ENCODE results near the gene UPK3B.
"Not testable (repeated sequence)": the region's sequence is repeated elsewhere in the genome, so short reads cannot be mapped to it uniquely, and the experiment has no call there.

The UPK3B gene

DNA sequence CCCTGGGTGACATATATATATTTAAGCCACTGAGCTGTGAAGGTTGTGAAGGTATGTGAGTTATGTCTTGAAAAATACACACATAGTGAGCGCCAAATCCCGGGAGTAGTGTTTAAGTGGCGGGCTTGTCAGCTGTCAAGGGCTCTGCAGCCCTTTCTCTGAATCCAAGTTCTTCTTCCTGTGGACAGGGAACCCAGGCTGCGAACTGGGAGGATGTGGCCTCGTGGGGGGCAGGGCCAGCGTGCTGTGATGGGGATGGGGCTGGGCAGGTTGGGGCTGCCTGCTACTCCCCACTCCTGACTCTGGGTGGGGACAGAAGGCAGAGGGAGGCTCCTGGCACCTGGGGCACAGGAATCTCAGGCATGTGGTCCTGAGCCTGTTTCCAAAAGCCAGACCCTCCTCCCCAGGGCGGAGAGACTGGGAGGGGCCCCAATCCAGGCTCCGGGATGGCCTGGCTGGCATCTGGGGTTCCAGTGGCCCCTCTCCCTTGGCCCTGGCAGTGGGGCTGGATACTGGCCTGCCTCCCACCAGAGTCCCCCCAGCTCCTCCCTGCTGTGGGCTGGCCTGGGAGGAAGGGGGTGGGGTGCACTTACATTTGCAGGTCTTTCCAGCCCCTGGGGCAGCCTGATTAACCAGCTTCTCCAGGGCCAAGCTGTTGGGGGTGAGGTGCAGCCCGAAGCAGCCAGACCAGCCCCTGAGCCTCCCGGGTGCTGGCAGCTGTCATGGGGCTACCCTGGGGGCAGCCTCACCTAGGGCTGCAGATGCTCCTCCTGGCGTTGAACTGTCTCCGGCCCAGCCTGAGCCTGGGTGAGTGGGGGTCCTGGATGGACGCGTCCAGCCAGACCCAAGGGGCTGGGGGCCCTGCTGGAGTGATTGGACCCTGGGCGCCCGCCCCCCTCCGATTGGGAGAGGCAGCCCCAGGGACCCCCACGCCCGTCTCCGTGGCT, at the start of gene UPK3B:
UPK3B (plus strand) TSS at position 622 of the 947 bp plus-strand sequence; CDS start at position 723, 101 bp downstream.
- no peak within 1 kb of the TSS for H3K4me3 ChIP-seq (ENCODE audit: low read depth, low read length)

GRCh38 chr7:76460767-76461166, 49.6 kb upstream of the UPK3B start:
- not testable (repeated sequence) for H3K36me3 ChIP-seq (ENCODE audit: insufficient read depth, low read length); H3K4me1 ChIP-seq (ENCODE audit: control insufficient read depth, insufficient read depth, low read length, unreplicated experiment); H2AFZ ChIP-seq (ENCODE audit: low read length, unreplicated experiment); H3K79me2 ChIP-seq (ENCODE audit: control insufficient read depth, insufficient read depth, low read length, unreplicated experiment); H3K27me3 ChIP-seq (ENCODE audit: insufficient read depth, low read length); H3K27ac ChIP-seq (ENCODE audit: low read depth, low read length); H3K4me3 ChIP-seq (ENCODE audit: low read depth, low read length)

More for the DNA sequence above, at the start of gene UPK3B:
- Histone ChIP-seq H2AFZ (ENCODE audit: low read length, unreplicated experiment) (no peak within 1 kb of the TSS), H3K4me1 (ENCODE audit: control insufficient read depth, insufficient read depth, low read length, unreplicated experiment) (peaks cover 10% of the 10 kb centered on the region), H3K36me3 (ENCODE audit: insufficient read depth, low read length) (peaks cover 3% of the 10 kb centered on the region; the same call in 1 of the 2 replicates), H3K27ac (ENCODE audit: low read depth, low read length) (no peak within 1 kb of the TSS), H3K79me2 (ENCODE audit: control insufficient read depth, insufficient read depth, low read length, unreplicated experiment) (no peaks in the 10 kb centered on the region), H3K27me3 (ENCODE audit: insufficient read depth, low read length) (no peaks in the 10 kb centered on the region)

GRCh38 chr7:76461464-76462101, 48.8 kb upstream of the UPK3B start, which contains the start of gene DTX2:
TSS of gene DTX2 (plus strand) at chr7:76461709. CDS start at chr7:76480510, 18,801 bp downstream.
- not testable (repeated sequence) for H3K79me2 ChIP-seq (ENCODE audit: control insufficient read depth, insufficient read depth, low read length, unreplicated experiment); H3K27ac ChIP-seq (ENCODE audit: low read depth, low read length); H3K4me1 ChIP-seq (ENCODE audit: control insufficient read depth, insufficient read depth, low read length, unreplicated experiment); H3K27me3 ChIP-seq (ENCODE audit: insufficient read depth, low read length); H2AFZ ChIP-seq (ENCODE audit: low read length, unreplicated experiment); H3K36me3 ChIP-seq (ENCODE audit: insufficient read depth, low read length)
- peak within 1 kb of the TSS; percentile 68 for H3K4me3 ChIP-seq (ENCODE audit: low read depth, low read length)

- not testable (repeated sequence) for H3K4me3 ChIP-seq (ENCODE audit: low read depth, low read length); H3K4me1 ChIP-seq (ENCODE audit: control insufficient read depth, insufficient read depth, low read length, unreplicated experiment)
Measured at GRCh38 chr7:76462271-76462882, 48.0 kb upstream of the UPK3B start.

DNA sequence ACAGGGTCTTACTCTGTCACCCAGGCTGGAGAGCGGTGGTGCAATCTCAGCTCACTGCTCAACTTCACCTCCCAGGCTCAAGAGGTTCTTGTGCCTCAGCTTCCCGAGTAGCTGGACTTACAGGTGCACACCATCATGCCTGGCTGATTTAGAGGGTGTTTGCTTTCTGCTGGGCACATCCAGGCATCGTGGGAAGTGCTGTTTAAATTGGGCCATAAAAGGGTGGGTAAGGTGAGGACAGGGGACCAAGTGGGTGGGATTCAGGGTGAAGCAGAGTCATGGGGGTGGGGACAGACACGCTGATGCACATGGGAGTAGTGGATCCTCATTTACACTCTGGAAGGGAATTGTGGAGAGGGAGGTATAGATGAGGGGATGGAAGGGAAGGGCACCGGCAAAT, 45.4 kb upstream of the UPK3B start:
- H2AFZ ChIP-seq (ENCODE audit: low read length, unreplicated experiment); H3K79me2 ChIP-seq (ENCODE audit: control insufficient read depth, insufficient read depth, low read length, unreplicated experiment); H3K27ac ChIP-seq (ENCODE audit: low read depth, low read length); H3K36me3 ChIP-seq (ENCODE audit: insufficient read depth, low read length); H3K4me3 ChIP-seq (ENCODE audit: low read depth, low read length); H3K4me1 ChIP-seq (ENCODE audit: control insufficient read depth, insufficient read depth, low read length, unreplicated experiment); H3K27me3 ChIP-seq (ENCODE audit: insufficient read depth, low read length): not testable (repeated sequence)

More at GRCh38 chr7:76462271-76462882, 48.0 kb upstream of the UPK3B start:
- not testable (repeated sequence) for H3K36me3 ChIP-seq (ENCODE audit: insufficient read depth, low read length); H2AFZ ChIP-seq (ENCODE audit: low read length, unreplicated experiment); H3K27me3 ChIP-seq (ENCODE audit: insufficient read depth, low read length); H3K27ac ChIP-seq (ENCODE audit: low read depth, low read length); H3K79me2 ChIP-seq (ENCODE audit: control insufficient read depth, insufficient read depth, low read length, unreplicated experiment)

- H3K79me2 ChIP-seq (ENCODE audit: control insufficient read depth, insufficient read depth, low read length, unreplicated experiment); H3K36me3 ChIP-seq (ENCODE audit: insufficient read depth, low read length); H3K4me1 ChIP-seq (ENCODE audit: control insufficient read depth, insufficient read depth, low read length, unreplicated experiment); H3K27ac ChIP-seq (ENCODE audit: low read depth, low read length); H3K4me3 ChIP-seq (ENCODE audit: low read depth, low read length); H2AFZ ChIP-seq (ENCODE audit: low read length, unreplicated experiment); H3K27me3 ChIP-seq (ENCODE audit: insufficient read depth, low read length): not testable (repeated sequence)
Measured at GRCh38 chr7:76465950-76466349, 44.4 kb upstream of the UPK3B start.

GRCh38 chr7:76467743-76468404, 42.5 kb upstream of the UPK3B start:
- H3K27ac ChIP-seq (ENCODE audit: low read depth, low read length); H3K36me3 ChIP-seq (ENCODE audit: insufficient read depth, low read length); H3K4me3 ChIP-seq (ENCODE audit: low read depth, low read length); H2AFZ ChIP-seq (ENCODE audit: low read length, unreplicated experiment); H3K79me2 ChIP-seq (ENCODE audit: control insufficient read depth, insufficient read depth, low read length, unreplicated experiment); H3K27me3 ChIP-seq (ENCODE audit: insufficient read depth, low read length); H3K4me1 ChIP-seq (ENCODE audit: control insufficient read depth, insufficient read depth, low read length, unreplicated experiment): not testable (repeated sequence)

DNA sequence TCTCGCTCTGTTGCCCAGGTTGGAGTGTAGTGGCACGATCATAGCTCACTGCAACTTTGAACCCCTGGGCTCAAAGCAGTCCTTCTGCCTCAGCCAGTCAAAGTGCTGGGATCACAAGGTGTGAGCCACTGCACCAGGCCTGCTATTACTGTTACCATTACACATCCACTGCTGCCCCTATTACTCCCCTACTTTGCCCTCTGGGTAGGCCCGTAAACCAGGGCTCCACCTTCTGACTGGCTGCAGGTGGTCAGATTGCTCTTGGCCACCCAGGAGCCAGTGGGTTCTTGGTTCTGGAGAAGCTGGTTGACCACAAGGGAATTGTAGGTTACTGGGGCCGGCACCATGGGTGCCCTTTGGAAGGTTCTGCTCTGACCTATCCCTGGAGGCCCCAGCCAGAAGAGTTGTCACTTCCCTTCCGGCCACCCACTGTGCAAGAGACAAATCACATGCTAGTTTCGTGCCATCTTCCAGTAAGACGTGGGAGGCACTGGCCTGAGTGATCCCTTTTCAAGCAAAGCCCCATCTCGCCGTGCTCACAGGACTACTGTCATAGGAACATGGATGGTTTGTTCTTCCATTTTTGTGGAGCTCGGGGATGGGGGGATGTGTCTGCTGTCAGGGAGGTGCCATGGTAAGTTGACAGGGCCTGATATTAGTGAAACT, 38.7 kb upstream of the UPK3B start:
- H3K36me3 ChIP-seq (ENCODE audit: insufficient read depth, low read length); H2AFZ ChIP-seq (ENCODE audit: low read length, unreplicated experiment); H3K79me2 ChIP-seq (ENCODE audit: control insufficient read depth, insufficient read depth, low read length, unreplicated experiment); H3K4me3 ChIP-seq (ENCODE audit: low read depth, low read length); H3K27me3 ChIP-seq (ENCODE audit: insufficient read depth, low read length); H3K27ac ChIP-seq (ENCODE audit: low read depth, low read length); H3K4me1 ChIP-seq (ENCODE audit: control insufficient read depth, insufficient read depth, low read length, unreplicated experiment): not testable (repeated sequence)

GRCh38 chr7:76473097-76473496, 37.3 kb upstream of the UPK3B start:
- not testable (repeated sequence) for H3K79me2 ChIP-seq (ENCODE audit: control insufficient read depth, insufficient read depth, low read length, unreplicated experiment); H3K4me3 ChIP-seq (ENCODE audit: low read depth, low read length); H2AFZ ChIP-seq (ENCODE audit: low read length, unreplicated experiment); H3K36me3 ChIP-seq (ENCODE audit: insufficient read depth, low read length); H3K27ac ChIP-seq (ENCODE audit: low read depth, low read length); H3K4me1 ChIP-seq (ENCODE audit: control insufficient read depth, insufficient read depth, low read length, unreplicated experiment); H3K27me3 ChIP-seq (ENCODE audit: insufficient read depth, low read length)

GRCh38 chr7:76476280-76476679, 34.1 kb upstream of the UPK3B start:
- not testable (repeated sequence) for H3K27ac ChIP-seq (ENCODE audit: low read depth, low read length); H3K4me1 ChIP-seq (ENCODE audit: control insufficient read depth, insufficient read depth, low read length, unreplicated experiment); H3K4me3 ChIP-seq (ENCODE audit: low read depth, low read length); H2AFZ ChIP-seq (ENCODE audit: low read length, unreplicated experiment); H3K36me3 ChIP-seq (ENCODE audit: insufficient read depth, low read length); H3K27me3 ChIP-seq (ENCODE audit: insufficient read depth, low read length); H3K79me2 ChIP-seq (ENCODE audit: control insufficient read depth, insufficient read depth, low read length, unreplicated experiment)

All from ACC112 (cell line).